Camera-type eye (tissue), 1 donor: ENCODE measurements around the gene NR5A2. TPM values are rescaled to one million over a fixed set of nuclear protein-coding genes. Genes with fewer than 3 reads are reported as not detected.

Experiments used
- total RNA-seq: library from RNA; depleted of rRNA; stranded (reverse); fragments of >200 nt; gene quantifications from one replicate; pipeline ENCODE4 v1.2.3, GENCODE V29; 2014

NR5A2 gene
- 1.9 TPM for total RNA-seq

GRCh38 chr1:200027264-200027823, at the start of gene NR5A2:
TSS of gene NR5A2 (plus strand) at chr1:200027710. CDS start at chr1:200027848, 138 bp downstream.

